ENCODE measurements around the gene SUPT3H.
"Not testable (repeated sequence)": the region's sequence is repeated elsewhere in the genome, so short reads cannot be mapped to it uniquely, and the experiment has no call there.

The SUPT3H gene

DNA sequence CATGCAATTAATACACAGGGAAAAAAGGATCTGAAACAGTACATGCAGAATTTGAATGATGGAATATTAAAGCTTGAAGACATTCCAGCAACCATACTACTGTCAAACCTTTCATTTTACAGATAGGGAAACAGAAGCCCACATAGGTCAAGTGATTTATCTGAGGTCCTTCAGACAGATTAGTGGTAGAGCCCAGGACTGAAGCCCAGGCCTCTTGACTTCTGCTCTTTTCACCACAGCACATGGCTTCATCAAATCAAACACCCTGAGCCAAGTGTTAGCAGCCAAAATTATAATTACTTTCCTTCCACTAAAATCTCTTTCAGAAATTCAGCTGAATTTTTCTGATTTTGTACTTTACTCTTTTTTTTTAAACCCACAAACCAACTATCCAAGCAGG is 485.2 kb downstream of the SUPT3H start:
- no peak for DNase-seq (ENCODE audit: low spot score)

DNA sequence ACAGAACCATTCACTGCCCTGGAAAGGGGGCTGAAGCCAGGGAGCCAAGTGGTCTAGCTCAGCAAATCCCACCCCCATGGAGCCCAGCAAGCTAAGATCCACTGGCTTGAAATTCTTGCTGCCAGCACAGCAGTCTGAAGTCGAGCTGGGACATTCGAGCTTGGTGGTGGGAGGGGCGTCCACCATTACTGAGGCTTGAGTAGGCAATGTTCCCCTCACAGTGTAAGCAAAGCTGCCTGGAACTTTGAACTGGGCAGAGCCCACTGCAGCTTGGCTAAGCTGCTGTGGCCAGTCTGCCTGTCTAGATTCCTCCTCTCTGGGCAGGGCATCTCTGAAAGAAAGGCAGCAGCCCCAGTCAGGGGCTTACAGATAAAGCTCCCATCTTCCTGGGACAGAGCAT is 498.7 kb downstream of the SUPT3H start:
- DNase-seq (ENCODE audit: low spot score): not testable (repeated sequence)

DNA sequence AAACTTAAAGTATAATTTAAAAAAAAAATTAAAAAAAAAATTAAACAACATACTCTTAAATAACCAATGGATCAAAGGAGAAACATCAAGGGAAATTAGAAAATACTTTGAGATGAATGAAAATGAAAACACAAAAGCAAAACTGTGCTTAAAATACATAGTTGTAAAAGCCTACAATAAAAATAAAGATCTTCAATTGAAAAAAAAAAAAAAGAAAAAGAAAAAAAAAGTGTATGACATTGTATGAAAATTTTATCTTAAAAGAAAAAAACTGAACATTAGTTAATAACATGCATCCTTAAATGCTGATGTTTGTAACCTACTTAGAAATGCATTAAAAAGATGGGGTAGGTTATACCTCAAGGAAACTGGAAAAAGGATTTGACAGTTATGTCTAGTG is 501.1 kb downstream of the SUPT3H start:
- DNase-seq (ENCODE audit: low spot score): not testable (repeated sequence)

DNA sequence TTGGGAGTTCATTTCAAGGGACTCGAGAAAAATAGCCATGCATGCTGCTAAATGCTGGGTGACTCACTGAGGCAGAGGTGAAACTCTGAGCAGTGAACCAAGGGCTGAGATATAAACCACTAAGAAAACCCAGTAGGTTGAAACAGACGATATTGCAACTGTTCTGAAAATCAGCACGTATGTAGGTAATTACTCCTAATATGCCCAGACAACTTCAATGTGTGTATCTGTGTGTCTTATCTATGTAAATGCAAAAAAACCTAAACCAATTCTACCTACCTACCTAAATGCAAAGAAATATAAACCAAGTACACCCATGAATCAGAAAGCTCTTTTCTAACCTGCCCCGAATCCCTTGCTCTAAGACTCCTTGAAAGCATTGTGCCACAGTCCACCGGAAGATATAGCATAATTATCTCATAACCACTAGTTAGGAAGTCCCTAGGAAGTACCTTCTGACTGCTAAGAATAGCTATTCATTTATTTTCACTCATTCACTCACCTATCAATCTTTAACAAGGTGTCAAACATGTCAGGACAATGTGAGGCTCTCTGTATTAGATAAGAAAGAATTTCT is 508.3 kb downstream of the SUPT3H start:
- peak; percentile 57 for DNase-seq (ENCODE audit: low spot score)

GRCh38 chr6:44868910-44869309 is 508.8 kb downstream of the SUPT3H start:
- DNase-seq (ENCODE audit: low spot score): no peak

DNA sequence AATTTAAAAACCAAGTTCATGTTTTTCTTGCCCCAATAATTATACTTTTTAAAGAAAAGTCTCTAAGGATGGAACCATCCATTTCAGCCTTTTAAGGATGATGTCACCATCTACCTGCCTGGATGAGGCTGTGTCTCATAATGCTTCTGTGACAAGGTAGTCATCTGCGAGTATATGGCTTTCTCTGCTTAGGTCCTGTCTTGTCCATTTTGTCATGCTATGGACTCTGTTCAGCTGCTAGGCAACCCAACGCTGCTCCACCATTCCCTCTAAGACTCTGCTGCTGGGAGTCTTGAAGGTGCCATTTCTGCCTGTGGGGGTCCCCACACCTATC is 509.4 kb downstream of the SUPT3H start:
- no peak for DNase-seq (ENCODE audit: low spot score)

- no peak for DNase-seq (ENCODE audit: low spot score)
Observed at GRCh38 chr6:44867571-44868334, 510.0 kb downstream of the SUPT3H start.

GRCh38 chr6:44865184-44865583 is 512.5 kb downstream of the SUPT3H start:
- not testable (repeated sequence) for DNase-seq (ENCODE audit: low spot score)

GRCh38 chr6:44859901-44860410 is 517.8 kb downstream of the SUPT3H start:
- DNase-seq (ENCODE audit: low spot score): no peak

DNA sequence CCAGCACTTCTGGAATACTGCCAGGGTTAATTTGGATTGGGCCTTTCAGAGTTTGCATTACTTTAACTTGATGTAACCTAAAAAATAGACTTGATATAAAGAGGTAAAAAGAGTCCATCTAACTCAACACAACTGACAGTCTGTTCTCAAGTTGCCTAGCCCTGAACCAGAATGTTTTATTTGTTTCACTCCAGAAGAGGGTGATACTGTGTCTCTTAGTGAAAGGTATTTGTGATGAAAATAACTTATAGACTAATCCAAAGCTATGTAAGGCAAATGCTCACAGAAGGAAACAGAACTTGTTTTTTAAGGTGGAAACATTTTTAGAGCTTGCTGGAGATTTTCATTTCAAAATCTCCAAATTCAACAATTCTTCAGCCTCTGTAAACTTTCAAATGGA is 518.7 kb downstream of the SUPT3H start:
- DNase-seq (ENCODE audit: low spot score): no peak

DNA sequence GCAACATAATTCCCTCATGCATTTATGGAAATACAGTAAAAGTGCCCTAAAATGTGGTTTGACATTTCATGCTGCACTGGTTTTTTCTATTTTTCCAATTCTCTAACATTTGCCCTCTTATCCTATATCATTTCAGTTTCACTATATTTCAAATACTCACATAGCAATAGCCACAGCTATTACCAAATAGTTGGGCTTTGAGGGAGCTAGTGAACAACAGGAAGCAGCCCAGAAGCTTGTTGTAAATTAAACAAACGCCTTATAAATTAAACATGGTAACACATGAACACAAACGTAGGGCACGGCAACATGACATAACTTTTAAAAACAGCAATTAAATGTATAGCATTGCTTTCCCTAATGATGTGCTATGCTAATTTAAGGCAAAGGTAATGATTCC is 521.3 kb downstream of the SUPT3H start:
- no peak for DNase-seq (ENCODE audit: low spot score)

- DNase-seq (ENCODE audit: low spot score): peak; percentile 17
Observed at GRCh38 chr6:44855562-44856411, 521.9 kb downstream of the SUPT3H start.

- no peak for DNase-seq (ENCODE audit: low spot score)
Observed at GRCh38 chr6:44854712-44855443, 522.9 kb downstream of the SUPT3H start.

DNA sequence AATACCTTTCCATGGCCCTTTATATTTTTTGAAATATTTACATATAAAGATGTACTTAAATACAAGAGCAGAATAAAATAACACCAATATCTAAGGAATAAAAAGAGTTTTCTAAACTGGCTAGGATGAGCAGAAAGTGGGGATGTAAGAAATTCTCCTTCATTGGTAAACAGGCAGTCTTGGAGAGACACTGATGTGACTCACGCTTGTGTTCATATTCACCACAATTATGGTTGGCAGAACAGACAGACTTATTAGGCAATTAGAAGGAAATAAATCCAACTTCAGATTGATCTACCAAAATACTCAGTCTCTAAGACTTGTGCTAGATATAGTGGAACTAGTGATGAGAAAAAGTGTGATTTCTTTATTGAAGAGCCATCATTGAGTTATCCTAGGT is 526.6 kb downstream of the SUPT3H start:
- peak; percentile 15 for DNase-seq (ENCODE audit: low spot score)

GRCh38 chr6:44850312-44850711 is 527.4 kb downstream of the SUPT3H start:
- DNase-seq (ENCODE audit: low spot score): no peak

DNA sequence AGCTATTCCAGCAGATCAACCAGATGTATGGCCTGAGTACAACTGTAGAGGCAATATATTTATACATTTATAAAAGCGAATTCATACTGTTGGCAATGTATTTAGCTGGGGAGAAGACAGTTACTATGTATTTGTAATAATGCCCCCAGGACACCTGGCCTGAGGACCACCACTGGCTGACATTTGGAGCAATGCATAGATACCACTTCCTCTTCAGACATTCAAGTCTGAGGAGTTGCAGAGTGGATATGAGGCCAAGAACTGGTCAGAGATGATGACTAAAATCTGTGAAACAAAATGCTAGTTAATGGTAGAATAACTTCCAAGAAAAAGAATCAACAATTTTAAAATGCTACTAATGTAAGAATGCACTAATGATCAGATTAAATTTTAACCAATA is 527.9 kb downstream of the SUPT3H start:
- no peak for DNase-seq (ENCODE audit: low spot score)

GRCh38 chr6:44843734-44844133 is 534.0 kb downstream of the SUPT3H start:
- DNase-seq (ENCODE audit: low spot score): no peak

GRCh38 chr6:44842616-44843015 is 535.1 kb downstream of the SUPT3H start:
- DNase-seq (ENCODE audit: low spot score): no peak

DNA sequence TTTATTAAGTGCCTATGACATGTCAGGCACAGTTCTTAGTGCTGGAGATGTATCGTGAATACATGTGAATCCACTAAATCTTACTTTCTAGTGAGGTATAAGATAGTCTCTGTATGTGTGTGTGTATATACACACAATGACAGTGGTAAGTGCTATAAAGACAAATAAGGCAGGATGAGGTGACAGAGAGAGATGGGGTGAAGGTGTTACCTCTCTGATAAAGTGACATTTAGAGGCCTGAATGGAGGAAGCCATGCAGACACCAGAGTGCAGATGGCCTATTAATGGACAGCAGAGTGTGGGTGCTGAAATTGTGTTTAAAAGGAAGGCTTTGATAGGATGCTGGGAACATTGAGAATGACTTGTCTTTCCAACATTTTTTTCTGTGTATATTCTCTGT is 535.9 kb downstream of the SUPT3H start:
- DNase-seq (ENCODE audit: low spot score): no peak

DNA sequence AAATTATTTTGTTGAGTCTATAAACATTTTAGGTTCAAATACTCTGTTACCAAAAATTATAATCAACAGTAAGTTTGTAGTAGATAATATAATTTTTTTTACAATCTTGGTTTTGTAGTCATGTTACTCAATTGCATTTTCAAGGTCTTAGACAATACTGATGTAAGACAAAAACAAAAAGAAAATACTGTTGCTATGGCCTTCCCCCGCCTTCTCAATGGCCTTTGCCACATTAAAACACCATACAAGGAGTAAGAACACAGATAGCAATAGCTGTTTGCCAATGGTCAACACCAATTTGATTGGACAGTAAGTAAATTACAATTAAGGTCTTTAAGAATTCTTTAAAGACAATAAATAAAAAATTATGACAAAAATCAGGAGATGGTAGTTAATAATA is 540.0 kb downstream of the SUPT3H start:
- no peak for DNase-seq (ENCODE audit: low spot score)

DNA sequence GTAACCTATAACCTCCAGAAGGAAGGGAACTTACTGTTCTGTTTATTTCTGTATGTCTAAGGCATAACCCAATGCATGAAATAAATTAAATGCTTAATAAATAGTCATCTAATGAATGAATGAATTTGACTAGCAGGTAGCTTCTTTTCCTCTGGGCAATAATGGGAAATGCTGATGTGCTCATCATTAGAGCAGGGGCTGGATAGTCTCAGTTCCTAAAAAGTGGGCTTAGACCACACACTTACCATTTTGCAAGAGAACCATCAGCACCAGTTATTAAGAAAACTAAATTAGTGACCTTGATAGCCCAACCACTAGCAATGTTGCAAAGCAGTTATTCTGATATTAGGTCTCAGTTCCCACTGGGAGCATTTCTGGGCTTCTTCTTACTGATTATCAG is 540.5 kb downstream of the SUPT3H start:
- DNase-seq (ENCODE audit: low spot score): no peak

- DNase-seq (ENCODE audit: low spot score): no peak
Observed at GRCh38 chr6:44833248-44833647, 544.5 kb downstream of the SUPT3H start.

Measured in kidney tubule cell (primary cell).